Left ventricle myocardium superior (tissue), 1 donor: ENCODE results near the gene MAML3. TPM values are rescaled to one million over a fixed set of nuclear protein-coding genes. Genes with fewer than 3 reads are reported as not detected.

Experiments
- ATAC-seq: fragments of 200-7000 bp; cut with Tn5 transposase; one replicate; pipeline ENCODE4 v1.9.1; 2020; ENCODE audit warnings: mild to moderate bottlenecking, moderate library complexity
- DNase-seq: peaks from one replicate; pipeline ENCODE4 v3.0.0-alpha.2; 2020
- intact Hi-C: fragments of 100-400 bp; cut with micrococcal nuclease; formaldehyde crosslinking; loops from one replicate; pipeline ENCODE4 v1.11.0; 2022
- total RNA-seq: library from RNA; stranded (reverse); fragmentation: NEBNext Ultra II Directional; extraction: Animal tissue kit (Norgen Biotek cat#: 25700); gene quantifications from one replicate; pipeline ENCODE4 v1.2.1, GENCODE V29; 2021
- donor health status: DM: no; HTN: yes; CAD: no; lungs with severe emphysema.

The MAML3 gene
- total RNA-seq, 1 donor from 2014 or later: 2.1 TPM

DNA sequence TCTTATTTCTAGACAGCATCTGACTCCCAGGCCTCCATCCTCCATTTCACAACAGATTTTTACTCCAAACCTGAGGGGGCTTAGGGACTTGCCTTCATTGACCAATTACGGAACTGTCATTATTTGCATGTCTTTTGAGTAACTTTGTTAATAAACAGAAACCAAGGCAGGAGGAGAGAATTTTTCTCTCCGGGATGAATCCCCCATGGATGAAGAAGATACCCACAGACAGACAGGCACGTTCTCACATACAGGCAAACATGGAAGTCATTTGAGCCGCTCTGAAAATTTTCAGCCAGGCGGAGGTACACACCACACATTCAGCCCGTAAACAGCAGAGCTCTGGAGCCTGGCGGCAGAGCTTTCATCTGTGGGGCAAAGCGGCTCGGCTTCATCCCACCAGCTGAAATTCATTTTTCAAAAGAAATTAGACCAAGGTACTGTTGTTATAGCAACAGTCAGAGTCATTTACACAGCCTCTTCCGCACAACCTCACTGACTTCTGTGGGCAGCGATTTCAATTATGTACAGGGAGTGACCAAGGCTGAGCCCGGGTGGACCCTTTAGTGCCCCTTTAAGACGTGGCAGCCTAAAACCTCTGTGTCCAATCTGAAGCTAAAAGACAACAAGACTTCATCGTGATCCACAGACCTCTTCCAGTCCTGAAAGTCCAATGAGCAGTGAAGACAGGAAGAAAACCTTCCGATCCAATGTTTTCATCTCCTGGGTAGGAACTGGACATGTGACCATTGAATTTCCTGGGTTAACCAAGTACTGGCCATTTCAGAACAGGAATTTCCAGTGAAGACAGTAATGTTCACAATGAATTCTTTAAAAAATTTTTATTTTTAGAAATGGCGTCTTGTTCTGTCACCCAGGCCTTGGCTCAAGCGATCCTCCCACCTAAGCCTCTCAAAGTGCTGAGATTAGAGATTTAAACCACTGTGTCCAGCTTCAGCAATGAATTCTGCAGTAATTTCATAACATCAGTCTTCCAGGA is 251.4 kb downstream of the MAML3 start:
- ATAC-seq: no peak
- intact Hi-C loops: no loop called here
- DNase-seq: no peak

DNA sequence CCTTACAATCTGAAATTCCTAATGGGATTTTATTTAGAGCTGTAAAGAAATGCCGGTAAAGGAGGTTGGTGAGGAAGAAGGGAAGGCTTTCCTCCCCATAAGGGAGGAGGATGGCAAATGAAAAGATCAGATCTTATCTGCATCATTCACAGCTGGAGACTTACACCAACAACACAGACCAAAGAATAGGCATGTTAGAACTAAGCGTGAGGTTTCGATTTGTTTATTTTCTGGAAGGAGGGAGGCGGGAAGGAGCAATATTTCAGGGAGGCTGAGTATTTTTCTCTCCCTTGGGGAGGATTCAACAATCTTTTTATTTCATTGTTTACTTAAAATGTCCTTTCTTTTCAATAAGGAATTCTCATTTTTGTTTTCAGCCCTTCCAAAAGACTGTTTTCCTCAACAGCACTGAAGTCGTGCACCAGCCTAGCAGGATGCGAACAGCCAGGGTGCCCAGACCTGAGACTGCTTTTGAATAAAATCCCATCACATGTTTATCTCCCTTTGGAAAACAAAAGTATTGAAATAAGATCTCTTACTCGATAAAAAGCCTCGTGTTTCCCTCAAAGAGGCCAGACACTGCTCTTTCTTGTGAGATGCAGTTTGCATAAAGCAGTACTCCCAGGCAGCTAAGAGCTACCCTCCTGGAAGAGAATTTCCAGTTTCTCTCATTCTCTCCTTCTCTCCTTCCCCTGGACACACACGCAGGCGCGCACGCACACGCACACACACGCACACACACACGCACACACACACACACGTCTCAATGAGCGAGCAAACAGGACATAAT is 252.3 kb downstream of the MAML3 start:
- DNase-seq (no peak), ATAC-seq (peak; percentile 21)
- intact Hi-C loops: no loop called here

DNA sequence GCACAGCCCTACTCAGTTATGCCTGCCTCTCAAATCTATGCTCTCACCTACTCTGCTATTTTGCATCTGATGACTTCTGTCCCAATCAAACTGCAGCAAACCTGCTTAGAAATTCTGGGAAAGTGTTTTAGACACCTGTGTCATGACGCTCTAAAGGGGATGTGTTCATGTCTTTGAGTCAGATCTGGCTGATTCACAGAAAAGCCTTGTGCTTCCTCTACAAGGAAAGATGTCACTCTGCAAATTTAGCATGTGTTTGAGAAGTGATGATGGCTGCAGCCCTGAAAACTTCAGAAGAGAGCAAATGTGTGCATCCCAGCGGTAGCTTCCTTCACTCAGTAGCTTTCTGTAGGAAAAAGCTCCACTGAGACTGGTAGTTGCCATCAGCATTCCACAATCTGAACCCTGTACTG is 253.0 kb downstream of the MAML3 start:
- intact Hi-C loops: no loop called here
- no peak for DNase-seq
- no peak for ATAC-seq

DNA sequence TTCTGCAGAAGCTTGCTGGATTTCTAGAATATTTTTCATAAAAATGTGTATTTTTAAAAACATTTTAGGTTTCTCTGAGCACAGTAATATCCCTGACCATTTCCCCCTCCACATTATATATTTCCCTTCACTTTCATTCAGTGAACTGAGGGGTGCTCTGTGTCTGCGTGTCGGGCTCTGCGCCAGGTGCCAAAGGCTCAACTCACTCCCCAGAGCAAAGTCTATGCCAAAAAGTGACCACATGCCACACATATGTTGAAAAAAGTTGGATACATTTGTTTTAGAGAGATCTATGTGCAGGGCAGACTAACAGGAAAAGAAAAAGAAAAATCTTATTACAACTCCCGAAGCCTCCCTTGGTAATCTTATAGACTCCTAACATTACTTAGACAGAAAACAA is 254.6 kb downstream of the MAML3 start:
- intact Hi-C loops: no loop called here
- no peak for ATAC-seq
- DNase-seq: no peak

DNA sequence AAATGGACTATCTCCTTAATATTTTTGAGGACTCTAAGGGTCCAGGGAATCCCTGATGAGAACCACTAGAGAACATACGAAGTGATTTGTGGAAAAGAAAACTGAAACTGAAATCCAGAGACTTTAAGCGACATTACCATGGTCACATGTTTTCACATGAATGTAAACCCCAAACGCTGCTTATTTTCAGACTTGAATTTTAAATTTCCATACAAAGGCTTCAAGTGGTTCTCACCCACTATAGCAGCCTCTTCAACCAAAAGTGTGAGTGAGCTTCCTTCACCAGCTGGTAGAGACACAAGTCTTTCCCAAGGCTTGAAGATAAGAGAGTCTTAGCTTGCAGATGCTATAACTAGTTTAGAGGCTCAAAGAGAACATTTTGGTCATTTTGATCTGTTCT is 255.7 kb downstream of the MAML3 start:
- ATAC-seq (no peak), DNase-seq (no peak)
- intact Hi-C loops: no loop called here

DNA sequence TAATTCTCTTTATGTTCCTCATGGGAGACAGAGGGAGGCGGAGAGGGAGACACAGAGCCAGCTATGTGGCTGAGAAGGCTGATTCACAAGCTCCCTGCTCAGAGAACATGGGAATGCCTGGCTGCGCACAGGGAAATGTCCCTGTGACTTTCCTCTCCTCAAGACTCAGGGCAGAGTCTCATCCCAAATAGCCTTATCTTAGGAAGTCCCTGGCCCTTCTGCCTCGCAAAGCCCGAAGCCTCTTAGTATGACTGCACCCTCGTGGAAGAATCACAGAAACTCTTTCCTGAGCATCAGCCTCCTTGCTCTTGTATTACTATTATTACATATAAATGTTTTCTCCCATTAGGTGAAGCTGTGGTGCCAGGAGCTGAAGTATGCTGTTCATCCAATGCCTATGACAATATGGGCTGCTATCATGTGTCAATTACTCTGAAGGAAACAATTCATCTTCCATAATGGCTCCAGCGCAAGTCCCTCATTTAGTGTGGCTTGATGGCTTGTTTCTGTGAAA is 257.8 kb downstream of the MAML3 start:
- no peak for ATAC-seq
- DNase-seq: no peak
- intact Hi-C loops: no loop called here

DNA sequence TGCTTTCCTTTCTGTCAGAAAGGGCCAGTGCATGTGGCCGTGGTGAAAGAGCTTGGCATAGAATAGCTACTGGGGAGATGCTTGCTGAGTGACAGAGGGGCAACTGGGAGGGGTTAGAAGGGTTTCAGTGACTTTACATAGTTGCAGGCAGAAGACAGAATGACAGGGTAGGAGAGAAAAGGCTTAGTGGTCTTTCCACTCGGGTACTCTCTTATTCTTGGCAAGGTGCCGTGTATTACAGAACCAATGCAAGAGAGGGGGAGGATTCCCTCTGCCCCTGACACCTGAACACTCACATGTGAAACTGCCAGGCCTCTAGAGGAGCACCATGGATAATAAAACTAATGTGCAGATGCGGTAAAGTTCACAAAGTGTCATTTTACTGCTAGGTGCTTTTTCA is 260.2 kb downstream of the MAML3 start:
- DNase-seq (no peak), ATAC-seq (no peak)
- intact Hi-C loops: no loop called here

DNA sequence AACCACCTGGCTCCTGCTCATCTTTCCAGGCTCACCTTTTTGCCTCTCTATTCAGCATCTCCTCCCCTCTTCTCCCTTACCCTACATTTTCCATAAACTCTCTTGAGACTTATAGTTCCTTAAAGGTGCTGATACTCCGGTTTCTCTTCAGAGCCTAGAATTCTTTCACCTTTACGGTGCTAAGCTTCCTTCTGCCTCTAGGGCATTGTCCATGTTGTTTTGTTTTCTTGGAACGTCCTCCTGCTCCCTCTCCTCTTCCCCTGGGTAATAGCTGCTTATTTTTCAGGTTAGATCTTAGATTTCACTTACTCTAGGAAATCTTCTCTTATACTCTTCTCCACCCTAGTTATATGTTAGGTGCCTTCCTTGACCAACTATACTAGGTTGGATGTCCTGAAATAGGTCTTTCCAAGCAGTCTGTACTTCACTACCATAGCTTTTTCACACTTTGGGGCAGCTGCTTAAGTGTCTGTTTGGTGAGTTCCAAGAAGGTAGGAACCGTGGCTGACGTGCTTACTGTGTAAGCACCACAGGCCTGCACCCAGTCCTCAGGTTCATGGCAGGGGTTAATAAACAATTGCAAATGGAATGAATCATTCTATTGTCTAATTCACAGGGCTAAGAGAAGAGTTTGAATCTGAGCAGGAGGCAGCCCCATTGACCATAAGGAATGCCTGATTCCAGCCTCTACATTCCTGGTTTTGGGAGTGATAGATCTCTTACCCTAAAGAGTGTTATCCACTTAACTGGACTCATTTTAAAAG is 260.8 kb downstream of the MAML3 start:
- DNase-seq: no peak
- intact Hi-C loops: no loop called here
- no peak for ATAC-seq

DNA sequence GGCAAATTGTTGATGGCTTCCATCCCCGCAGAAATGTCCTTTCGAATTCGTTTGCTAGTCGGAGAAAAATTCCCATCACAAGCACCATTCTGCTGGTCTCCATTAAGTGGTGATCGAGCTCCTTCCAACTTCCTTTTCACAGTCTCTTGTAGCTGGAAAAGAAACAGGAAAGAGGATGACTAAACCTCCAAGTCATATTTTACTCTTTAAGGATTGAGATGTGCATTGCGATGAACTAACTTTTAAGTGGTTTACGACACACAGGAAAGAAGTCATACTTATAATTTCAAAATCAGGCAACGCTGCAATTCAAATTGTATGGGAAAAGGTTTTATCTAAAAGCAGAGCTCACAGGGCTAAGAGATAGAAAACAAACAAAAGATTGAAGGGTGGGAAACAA is 263.2 kb downstream of the MAML3 start:
- ATAC-seq: no peak

DNA sequence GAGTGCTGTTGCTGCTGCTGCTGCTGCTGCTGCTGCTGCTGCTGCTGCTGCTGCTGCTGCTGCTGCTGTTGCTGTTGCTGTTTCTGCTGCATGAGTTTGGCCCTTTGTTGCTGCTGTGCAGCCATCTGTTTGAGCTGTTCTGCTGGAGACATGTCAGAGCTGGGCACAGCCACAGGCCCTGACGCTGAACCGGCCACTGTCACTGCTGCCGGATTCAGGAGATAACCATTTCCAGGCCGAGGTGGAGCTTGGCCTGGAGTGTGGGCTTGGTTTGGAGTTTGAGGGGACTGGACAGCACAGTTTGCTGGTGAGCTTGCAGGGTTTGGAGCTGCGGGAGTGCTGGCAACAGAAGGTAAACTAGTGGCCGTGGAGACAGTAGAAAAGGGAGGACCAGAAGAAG is 264.1 kb downstream of the MAML3 start:
- DNase-seq: no peak
- no peak for ATAC-seq
- intact Hi-C loops: no loop called here

More for the DNA sequence above, 263.2 kb downstream of the MAML3 start:
- no peak for DNase-seq
- intact Hi-C loops: no loop called here

DNA sequence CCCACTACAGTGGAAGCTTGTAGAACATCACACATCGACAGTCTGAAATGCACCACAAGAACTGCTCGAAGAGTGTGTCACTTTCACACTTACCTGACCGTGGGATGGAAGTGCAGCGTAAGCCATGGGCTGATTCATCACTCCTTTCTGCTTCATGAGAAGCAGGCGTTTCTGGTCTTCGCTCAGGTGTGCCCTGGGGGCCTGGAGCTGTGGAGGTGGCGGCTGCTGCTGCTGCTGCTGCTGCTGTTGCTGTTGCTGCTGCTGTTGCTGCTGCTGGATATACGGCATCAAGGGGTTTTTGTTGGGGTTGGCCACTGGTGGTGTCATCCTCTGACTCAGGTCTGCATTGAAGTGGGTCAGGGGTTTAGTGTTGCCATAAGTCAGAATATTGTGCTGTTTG is 264.7 kb downstream of the MAML3 start:
- ATAC-seq: no peak
- intact Hi-C loops: no loop called here
- no peak for DNase-seq

DNA sequence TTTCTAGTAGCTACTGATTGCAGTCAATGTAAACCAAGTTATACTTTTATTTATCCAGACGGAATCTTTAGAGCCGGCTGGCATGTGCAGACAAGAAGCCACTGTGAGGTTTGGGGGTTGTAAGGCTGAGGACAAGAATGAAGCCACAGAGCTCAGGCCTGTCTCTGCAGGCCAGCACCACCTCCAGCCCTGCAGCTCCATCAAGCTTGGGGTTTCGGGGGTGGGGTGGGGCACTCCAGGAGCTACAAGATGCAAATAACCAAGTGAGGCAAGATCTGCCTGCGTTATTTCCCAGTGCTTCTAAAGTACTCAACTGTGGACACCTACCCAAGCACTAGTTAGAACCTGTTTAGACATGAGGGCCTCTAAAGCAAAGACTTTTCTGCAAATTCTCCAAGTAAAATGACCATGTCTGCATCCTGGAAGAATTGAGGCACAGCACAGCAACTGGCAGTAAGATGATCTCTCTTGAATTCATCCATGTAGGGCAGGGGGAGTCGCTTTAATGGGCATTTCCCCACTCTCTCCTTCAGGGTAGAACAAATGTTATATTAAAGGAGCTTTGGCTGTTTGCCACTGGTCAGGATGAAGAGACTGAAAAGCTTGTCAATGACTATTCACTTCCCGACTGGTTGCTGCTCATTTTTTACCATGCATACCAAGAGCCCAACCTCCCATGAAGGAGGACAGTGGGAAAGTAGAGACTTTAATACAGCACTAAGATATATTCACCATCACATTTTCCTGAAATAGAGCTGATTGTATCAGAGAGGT is 265.8 kb downstream of the MAML3 start:
- ATAC-seq (no peak), DNase-seq (no peak)
- intact Hi-C loops: no loop called here

DNA sequence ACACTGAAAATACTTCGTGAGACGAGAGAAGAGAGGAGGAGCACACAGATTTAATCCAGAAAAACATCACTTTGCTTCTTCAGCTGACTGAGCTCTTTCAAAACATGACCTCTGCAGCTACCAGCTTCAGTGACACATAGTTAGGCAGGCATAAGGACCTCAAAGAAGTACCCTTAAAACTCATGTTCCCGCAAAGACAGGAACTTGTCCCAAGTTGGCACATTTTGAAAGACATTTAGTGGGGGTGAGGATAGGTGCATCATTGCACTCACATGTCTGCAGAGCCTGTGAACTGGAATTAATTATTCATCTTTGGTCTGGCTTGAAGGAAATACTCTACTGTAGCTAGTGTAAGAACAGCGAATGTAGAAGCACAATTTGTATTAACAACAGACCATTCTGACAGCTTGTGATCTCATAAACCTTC is 266.6 kb downstream of the MAML3 start:
- ATAC-seq: no peak
- intact Hi-C loops: no loop called here
- DNase-seq: no peak

DNA sequence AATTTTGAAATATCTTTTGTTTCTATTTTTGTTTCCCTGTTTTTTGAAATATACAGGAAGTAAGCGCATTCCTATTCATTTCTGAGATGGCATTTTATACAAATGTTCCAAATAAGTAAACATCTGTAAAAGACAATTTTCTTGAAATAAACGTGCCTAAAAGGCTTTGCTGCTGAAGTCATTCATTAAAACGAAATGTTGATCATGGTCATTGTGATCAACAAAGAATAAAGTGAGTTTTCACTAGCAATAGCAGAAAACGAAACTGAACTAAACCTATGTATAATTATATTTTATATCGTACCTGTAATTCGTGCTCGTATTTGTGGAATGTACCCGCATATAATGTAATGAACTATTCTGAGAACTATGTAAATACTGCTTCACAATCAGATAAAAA is 267.2 kb downstream of the MAML3 start:
- intact Hi-C loops: no loop called here
- ATAC-seq: no peak
- DNase-seq: no peak

DNA sequence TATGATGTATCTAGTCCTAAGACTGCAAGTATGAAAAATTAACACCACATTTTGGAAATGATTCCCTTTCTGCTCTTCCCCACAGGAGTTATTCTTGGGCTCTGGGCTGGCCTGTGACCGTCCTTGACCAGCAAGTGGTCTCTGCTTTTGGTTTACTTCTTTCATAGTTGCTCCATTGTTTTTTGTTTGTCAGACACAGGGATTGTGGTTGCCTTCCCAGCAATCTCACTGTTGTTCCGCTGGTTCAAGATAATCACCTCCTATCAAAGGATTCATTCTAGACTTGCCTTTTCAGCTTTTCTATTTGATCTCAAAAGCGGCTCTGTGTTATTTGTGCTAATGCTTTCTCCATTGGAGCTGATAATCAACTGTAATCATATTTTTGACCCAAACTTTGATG is 269.5 kb downstream of the MAML3 start:
- intact Hi-C loops: no loop called here
- ATAC-seq (no peak), DNase-seq (no peak)

DNA sequence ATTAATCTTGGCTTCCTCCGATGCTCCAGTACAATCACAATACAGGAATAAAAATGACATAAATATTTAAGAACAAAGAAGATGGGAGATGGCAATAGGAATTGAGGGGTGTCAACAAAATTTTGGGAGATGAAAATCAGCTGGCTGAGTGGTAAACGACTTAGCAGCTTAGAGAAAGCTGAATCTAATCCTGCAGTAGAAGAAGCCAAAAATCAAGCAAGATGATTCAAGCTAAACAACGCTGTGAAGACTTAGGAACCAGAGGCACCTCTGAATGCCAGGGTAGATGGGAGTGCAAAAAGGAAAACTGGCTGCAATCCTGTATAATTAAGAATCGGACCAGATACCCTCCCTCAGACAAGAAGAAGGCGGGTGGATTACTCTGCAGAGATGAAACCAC is 273.1 kb downstream of the MAML3 start:
- DNase-seq (no peak), ATAC-seq (no peak)
- intact Hi-C loops: no loop called here

DNA sequence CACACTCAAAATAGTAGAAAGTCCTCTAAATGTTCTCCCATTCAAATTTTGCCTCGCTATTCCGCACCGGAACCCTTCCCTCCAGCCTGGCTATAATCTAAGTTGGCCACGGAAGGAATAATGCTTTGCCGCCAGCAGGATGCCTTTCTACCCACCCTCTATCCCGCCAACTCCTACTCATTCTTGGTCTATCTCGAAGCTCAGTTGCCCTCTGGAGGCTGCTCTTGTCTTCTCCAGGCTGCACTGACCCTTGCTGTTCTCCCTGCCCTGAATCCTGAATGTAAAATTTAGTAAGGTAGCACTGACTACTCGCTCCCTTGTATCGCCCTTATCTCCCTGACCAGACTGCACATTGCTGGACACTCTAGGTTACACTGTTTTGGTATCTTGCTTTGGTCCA is 275.9 kb downstream of the MAML3 start:
- ATAC-seq: no peak
- DNase-seq: no peak
- intact Hi-C loops: no loop called here

DNA sequence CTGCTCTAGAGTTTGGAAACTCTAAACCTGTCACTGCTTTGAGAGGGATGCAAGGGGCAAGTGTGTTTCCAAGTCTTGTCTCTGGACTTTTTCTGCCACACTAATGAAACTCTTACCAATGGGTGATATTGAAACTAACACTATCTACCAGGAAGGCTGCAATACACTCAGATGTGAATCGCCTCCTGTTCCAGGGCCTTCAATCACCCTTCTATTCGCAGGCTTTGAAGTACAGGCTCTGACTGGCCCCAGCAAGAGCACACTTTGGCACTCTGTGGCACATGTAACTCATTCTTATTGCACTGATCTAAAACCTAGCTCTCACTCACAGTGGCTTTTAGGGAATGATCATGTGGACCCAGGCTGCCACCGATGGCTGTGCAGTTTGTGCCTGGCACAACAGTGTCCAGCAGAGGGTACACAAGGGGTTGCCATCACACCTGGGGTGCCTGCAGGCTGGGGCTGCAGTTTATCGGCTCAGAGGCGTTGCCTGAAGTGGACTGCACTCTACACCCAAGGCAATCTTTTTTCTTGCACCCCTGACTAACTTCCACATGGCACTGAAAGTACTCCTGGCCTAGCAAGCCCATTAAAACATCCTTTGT is 277.5 kb downstream of the MAML3 start:
- ATAC-seq (peak; percentile 74), DNase-seq (no peak)
- intact Hi-C loops: no loop called here
